HG02973 (cell line): ENCODE measurements around the gene CRISP3.
"Not testable (repeated sequence)": the region's sequence is repeated elsewhere in the genome, so short reads cannot be mapped to it uniquely, and the experiment has no call there.

Experiments
- ATAC-seq: cut with Tn5 transposase; IDR thresholded peaks from one replicate; pipeline ENCODE4 v1.9.1; 2021; ENCODE audit warnings: moderate library complexity; ENCODE audit not compliant: unreplicated experiment

The CRISP3 gene, protein sequence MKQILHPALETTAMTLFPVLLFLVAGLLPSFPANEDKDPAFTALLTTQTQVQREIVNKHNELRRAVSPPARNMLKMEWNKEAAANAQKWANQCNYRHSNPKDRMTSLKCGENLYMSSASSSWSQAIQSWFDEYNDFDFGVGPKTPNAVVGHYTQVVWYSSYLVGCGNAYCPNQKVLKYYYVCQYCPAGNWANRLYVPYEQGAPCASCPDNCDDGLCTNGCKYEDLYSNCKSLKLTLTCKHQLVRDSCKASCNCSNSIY

DNA sequence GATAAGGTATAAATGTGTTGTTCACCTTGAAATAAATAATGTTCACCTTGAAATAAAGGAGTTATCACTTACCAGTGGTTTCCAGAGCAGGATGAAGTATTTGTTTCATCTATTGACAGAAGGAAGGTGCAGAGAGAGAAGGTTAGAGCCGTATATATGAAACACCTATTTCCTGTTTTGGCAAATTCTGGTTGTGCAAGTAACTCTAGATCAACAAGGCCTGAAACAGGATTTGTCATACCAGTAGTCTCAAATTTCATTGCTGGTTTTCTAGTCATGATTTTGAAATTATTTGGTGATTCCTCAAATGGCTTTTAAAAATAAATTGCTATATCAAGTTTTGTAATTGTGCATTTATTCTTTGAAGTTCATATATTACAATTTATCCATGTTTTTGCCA is at the start of gene CRISP3:
TSS of gene CRISP3 (minus strand) at position 130 of the 400 bp plus-strand sequence. CDS start at position 109, 21 bp downstream.
- no peak for ATAC-seq

DNA sequence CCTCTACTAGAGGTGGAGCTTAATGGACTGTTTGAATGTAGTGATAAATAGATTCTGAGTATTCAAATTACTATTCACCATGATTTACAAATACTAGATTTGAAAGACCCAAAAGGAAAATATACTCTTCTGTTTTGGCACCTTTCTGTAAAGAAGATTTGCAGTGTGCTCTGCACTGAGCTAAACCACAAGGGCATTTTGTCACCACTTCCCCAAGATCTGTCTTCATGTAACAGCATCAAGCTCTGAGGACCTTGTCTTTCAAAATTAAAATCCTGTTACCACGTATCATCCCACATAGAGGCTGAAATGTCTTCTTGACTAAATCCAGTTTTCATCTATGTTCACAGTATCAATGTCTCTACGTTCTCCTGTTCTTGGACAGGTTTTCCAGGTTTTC is 46.2 kb upstream of the CRISP3 start:
- ATAC-seq, result no peak

DNA sequence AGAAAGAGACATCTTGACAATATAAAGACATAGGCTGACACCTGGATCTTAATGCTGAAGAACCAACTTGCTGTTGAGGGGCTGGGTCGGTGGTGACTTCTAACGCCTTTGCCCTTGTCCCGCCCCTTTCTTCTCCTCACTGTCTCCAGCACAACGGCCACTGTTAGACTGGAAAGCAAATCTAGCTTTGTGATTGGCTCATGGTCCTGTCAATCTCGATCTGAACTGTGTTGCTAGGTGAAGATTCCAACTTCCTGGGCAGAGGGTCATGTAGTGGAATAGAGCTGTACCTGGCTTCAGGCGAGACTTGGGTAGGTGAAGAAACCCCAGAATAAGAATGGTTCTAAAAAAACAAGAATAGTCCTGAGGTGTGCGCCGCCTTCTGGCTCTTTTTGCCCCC is 43.0 kb upstream of the CRISP3 start, which contains the start of gene PGK2:
TSS of gene PGK2 (minus strand) at position 110 of the 400 bp plus-strand sequence. CDS start at position 12, 98 bp downstream.
- no peak for ATAC-seq

DNA sequence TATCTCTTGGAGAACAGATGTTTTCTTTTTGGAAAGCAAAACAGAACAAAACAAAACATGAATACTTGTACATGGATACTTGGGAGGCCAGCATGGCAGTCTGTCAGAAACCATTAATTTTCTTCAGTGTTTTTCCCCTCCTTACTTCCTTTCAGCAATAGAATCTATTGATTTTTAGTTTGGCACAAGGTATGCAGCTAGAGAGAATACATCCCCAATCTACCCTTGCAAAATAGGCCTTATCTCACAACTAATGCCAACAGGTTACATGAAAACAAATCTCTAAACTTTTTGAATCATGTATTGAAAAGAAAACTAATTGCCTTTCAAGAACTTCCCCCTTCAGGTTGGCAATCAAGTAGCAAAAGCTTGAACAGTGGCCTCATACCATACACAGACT is 40.1 kb upstream of the CRISP3 start:
- ATAC-seq, result no peak

DNA sequence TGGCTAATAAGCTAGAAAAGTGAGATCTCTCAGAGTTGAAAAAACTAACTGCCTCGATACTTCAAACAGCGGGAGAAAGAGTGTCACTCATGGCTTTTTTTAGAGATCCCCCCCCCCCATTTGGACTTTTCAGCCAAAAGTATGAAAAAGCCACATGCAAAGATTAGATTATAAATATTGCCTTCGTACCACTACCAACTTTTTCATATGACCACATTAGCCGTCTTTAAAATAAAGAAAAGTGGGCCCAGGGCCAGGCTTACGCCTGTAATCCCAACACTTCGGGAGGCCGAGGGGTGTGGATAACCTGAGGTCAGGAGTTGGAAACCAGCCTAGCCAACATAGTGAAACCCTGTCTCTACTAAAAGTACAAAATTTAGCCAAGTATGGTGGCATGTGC is 38.5 kb upstream of the CRISP3 start:
- ATAC-seq, result no peak

- ATAC-seq, result no peak
These were observed 38.1 kb upstream of the CRISP3 start for GRCh38 chr6:49782293-49782692.

GRCh38 chr6:49776444-49776843 is 32.3 kb upstream of the CRISP3 start:
- no peak for ATAC-seq

DNA sequence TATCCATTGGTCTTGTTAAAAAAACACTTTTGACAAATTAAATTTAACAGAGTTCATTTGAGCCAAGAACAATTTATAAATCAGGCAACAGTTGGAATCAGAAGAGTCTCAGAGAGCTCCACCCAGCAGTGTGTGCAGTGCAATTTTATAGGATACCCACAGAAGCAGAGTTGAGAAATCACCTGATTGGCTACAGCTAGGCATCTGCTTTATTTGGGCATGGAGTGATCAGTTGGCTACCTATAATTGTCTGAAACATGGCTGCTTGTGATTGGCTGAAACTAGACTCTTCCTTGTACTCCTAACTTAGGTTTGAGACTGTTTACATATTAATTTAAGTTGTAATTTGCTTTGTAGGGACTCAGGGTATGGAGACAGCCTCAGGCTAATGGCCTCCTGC is 30.9 kb upstream of the CRISP3 start:
- ATAC-seq, result no peak

- ATAC-seq, result no peak
These were observed 28.1 kb upstream of the CRISP3 start for GRCh38 chr6:49772285-49772684.

DNA sequence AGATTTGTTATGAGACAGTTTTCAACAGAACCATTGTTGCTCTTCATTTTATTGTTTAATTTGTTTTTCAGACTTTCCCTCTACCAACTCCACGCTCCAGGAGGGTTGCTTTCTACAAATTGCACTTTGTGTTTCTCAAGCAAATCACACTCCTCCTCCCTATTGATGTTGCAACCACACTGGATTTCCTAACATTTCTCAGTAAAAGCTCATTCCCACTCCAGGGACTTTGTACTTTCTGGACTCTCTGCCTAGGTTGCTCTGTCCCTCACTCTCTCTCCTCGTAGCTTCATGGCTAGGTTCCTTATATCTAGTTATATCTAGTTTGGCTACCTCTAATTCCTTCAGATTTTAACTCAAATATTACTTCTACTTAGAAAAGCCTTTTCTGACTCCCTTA is 22.6 kb upstream of the CRISP3 start:
- ATAC-seq, result no peak

- ATAC-seq, result no peak
These were observed 20.5 kb upstream of the CRISP3 start for GRCh38 chr6:49764571-49765236.

DNA sequence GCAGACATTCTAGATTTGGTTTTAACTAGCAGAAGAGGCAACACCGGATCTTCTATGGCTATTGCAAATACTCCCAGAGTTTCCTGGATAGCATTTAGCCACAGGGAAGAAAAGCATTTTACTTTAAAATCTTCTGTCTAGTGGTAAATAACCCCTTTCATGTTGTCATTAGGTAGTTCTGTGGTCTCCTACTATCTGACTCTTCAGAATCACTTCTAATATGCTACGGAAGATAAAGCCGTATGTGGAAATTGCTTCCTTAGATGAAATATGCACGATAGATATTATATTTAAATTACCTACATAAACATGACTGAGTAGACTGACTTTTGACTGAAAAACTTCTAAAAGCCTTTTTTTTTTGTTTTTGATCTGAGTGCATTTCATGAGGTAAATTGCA is 759 bp downstream of the CRISP3 start:
- ATAC-seq, result no peak

- no peak for ATAC-seq
These were observed 4.8 kb downstream of the CRISP3 start for GRCh38 chr6:49739423-49739822.

DNA sequence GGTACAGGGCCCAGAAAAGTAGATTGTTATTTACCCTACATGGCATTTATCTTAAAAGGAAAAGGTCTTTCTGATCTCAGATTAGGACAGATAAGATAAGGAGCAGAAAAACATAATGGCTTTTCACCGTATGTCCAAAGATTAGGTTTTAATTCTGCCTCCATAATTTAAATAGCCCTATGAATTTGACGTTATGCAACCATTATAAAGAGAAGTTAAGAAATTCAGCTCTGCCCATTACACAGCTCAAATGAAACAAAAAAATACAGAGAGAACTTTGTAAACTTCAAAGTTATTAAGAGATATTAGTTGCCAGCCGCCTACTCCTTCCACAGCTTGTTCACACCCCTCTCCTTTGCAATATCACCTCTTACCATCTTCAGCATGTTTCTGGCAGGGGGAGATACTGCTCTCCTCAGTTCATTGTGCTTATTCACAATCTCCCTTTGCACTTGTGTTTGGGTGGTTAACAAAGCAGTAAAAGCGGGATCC is 8.1 kb downstream of the CRISP3 start:
- no peak for ATAC-seq

GRCh38 chr6:49733680-49734079 is 10.5 kb downstream of the CRISP3 start:
- ATAC-seq, result no peak

DNA sequence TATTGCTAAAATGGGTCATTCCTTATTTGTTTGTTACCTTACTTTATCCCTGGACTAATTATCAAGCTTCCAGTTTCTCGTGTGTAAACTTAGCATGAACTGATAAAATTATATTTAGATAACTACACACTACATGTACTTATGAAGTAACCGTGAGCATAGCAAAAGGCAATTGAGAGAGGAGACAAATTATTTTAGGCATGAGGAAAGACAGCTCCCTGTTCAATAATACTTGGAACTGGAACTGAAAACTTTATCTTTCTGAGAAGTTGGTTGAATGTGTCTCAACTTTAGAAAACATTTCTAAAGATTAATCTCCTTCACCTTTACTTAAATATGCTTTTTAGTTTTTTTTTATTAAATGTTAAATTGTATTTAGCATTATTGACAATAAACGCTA is 11.4 kb downstream of the CRISP3 start:
- no peak for ATAC-seq

GRCh38 chr6:49730251-49730650 is 13.9 kb downstream of the CRISP3 start:
- no peak for ATAC-seq

- not testable (repeated sequence) for ATAC-seq
These were observed 20.3 kb downstream of the CRISP3 start for GRCh38 chr6:49723917-49724316.

DNA sequence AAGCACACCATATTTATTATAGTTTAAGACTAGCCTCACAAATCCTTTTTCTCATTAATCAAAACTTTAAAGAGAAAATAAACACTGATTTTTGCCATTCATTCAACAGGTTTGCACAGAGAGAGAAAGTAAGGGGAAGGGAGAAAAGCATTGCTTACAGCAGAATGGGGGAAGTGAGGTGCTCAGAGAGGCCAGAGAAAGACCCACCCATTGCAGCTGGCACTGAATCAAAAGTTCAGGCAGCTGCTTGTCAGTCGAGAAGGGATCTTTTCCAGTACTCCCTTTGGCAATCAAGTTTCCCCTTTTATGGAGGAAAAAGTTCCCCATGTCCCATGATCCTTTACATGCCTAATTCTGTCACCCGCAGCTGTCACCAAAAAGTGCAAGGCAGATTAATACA is 22.9 kb downstream of the CRISP3 start:
- ATAC-seq, result no peak

DNA sequence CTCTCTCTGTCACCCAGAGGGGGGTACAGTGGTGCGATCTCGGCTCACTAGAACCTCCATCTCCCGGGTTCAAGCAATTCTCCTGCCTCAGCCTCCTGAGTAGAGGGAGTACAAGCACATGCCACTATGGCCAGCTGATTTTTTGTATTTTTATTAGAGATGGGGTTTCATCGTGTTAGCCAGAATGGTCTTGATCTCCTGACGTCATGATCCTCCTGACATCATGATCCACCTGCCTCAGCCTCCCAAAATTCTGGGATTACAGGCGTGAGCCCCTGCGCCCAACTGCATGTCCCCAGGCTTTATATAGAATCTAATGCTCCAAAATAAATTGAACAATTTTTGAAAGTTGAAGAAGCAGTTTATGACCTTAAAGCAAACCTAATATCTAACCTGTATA is 23.8 kb downstream of the CRISP3 start:
- ATAC-seq, result no peak

GRCh38 chr6:49713346-49713745 is 30.8 kb downstream of the CRISP3 start, which contains the start of gene CRISP2:
CRISP2 (minus strand) TSS chr6:49713543; CDS start chr6:49709196, 4,347 bp downstream.
- no peak for ATAC-seq

DNA sequence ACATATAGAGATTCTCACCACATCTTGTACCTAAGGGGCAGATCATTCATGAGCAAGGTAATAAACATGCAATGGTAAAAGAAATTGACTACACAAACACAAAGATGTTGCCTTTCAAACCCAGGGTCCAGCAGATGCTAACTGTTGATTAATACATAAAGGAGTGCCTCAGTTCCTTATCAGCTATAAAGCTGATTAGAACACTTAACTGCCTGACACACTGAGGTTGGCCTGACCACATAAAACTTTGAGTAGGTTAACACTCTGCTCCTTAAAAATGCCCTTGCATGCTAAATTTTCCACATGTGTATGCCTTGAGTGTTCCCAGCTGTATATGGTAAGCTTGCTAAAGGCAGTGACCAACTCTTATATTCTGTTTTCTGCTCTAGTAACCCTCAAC is 45.7 kb downstream of the CRISP3 start:
- ATAC-seq, result no peak
